GM23338 (cell line): Measurements from ENCODE around the gene GRM5.
"Not testable (repeated sequence)": the region's sequence is repeated elsewhere in the genome, so short reads cannot be mapped to it uniquely, and the experiment has no call there.

Experiments used
- CREB1 ChIP-seq: fragments of 250-450 bp; sonication (Bioruptor Pico); IDR thresholded peaks from 2 replicates; pipeline ENCODE4 v1.5.0; 2020; ENCODE audit warnings: low read depth, mild to moderate bottlenecking, moderate library complexity
- CTCF ChIP-seq, 2 experiments: fragments of 200-600 bp in 1 of 2; sonication (generic) in 1 of 2; conservative IDR thresholded peaks; 2 replicates each; pipeline versions ENCODE4 v1.5.1 to v1.6.1; 2016 to 2017; ENCODE audit warnings: antibody characterized with exemption in 2 of 2, low read depth in 2 of 2, mild to moderate bottlenecking in 2 of 2, moderate library complexity in 1 of 2
- ETS1 ChIP-seq: IDR thresholded peaks from 2 replicates; pipeline ENCODE4 v1.6.1; 2016; ENCODE audit warnings: antibody characterized with exemption
- EZH2 ChIP-seq: fragments of 200-600 bp; sonication (generic); IDR thresholded peaks from one replicate; pipeline ENCODE4 v1.8.0; 2017; ENCODE audit warnings: antibody characterized with exemption, mild to moderate bottlenecking, low read depth; ENCODE audit not compliant: unreplicated experiment
- EZH2phosphoT487 ChIP-seq: fragments of 200-600 bp; sonication (generic); IDR thresholded peaks from one replicate; pipeline ENCODE4 v1.8.1; 2018; ENCODE audit warnings: antibody characterized with exemption; ENCODE audit not compliant: unreplicated experiment
- JUNB ChIP-seq: IDR thresholded peaks from one replicate; pipeline ENCODE4 v1.6.1; 2016; ENCODE audit warnings: antibody characterized with exemption; ENCODE audit not compliant: unreplicated experiment
- NANOG ChIP-seq: IDR thresholded peaks from 2 replicates; pipeline ENCODE4 v1.6.1; 2016; ENCODE audit warnings: antibody characterized with exemption, borderline replicate concordance
- POLR2AphosphoS5 ChIP-seq: IDR thresholded peaks from 2 replicates; pipeline ENCODE4 v1.6.1; 2016; ENCODE audit warnings: antibody characterized with exemption, low read depth
- REST ChIP-seq: IDR thresholded peaks from one replicate; pipeline ENCODE4 v1.6.1; 2018; ENCODE audit warnings: antibody characterized with exemption; ENCODE audit not compliant: unreplicated experiment
- STAT1 ChIP-seq: IDR thresholded peaks from one replicate; pipeline ENCODE4 v1.6.1; 2016; ENCODE audit warnings: antibody characterized with exemption; ENCODE audit not compliant: unreplicated experiment
- ZNF331 ChIP-seq: fragments of 250-450 bp; sonication (Bioruptor Pico); IDR thresholded peaks from 2 replicates; pipeline ENCODE4 v1.5.0; 2020; ENCODE audit warnings: low read depth, mild to moderate bottlenecking, moderate library complexity

- TF ChIP-seq EZH2phosphoT487; CTCF (conservative IDR thresholded peaks at IDR 0.05; ENCODE audit: low read depth in 2 of 2); POLR2AphosphoS5; CREB1; JUNB; STAT1; EZH2; REST; ETS1; ZNF331 (CRISPR knock-in tag); NANOG: not testable (repeated sequence)
Observed at GRCh38 chr11:88947843-88948572, 117.8 kb downstream of the GRM5 start.
